ENCODE results near the gene DIAPH1. TPM values are rescaled to one million over a fixed set of nuclear protein-coding genes. Genes with fewer than 3 reads are reported as not detected.
A peak's percentile ranks its signal among the peaks of the same experiment; 100 is the strongest.

Gene DIAPH1
- total RNA-seq, 1 donor from 2014 or later: 149 TPM

- H3K36me3 Mint-ChIP-seq (ENCODE audit: low read depth, unreplicated experiment): peaks cover 45% of the 10 kb centered on the region
- no peaks in the 10 kb centered on the region for H3K9me3 Mint-ChIP-seq (ENCODE audit: unreplicated experiment)
- no peak for TF ChIP-seq CTCF (IDR thresholded peaks at IDR 0.05; ENCODE audit: unreplicated experiment)
- H3K27me3 Mint-ChIP-seq (ENCODE audit: unreplicated experiment): peaks cover 9% of the 10 kb centered on the region
- peak within 1 kb of the TSS; percentile 76 for H3K4me3 Mint-ChIP-seq (ENCODE audit: unreplicated experiment)
- DNase-seq (ENCODE audit: low spot score): peak; percentile 64
- H3K4me1 Mint-ChIP-seq (ENCODE audit: unreplicated experiment): peaks cover 44% of the 10 kb centered on the region
- H3K27ac Mint-ChIP-seq (ENCODE audit: unreplicated experiment): peak within 1 kb of the TSS; percentile 76
These were observed 134.0 kb downstream of the DIAPH1 start, which contains the start of gene PCDHGC4 for GRCh38 chr5:141484641-141485311. Gene PCDHGC4, plus strand, starts transcription at chr5:141485030. Its CDS starts 144 bp downstream, at chr5:141485174.

- TF ChIP-seq CTCF (IDR thresholded peaks at IDR 0.05; ENCODE audit: unreplicated experiment): no peak
- H3K9me3 Mint-ChIP-seq (ENCODE audit: unreplicated experiment): no peaks in the 10 kb centered on the region
- no peak for DNase-seq (ENCODE audit: low spot score)
- peak overlapping the region; percentile 76 for H3K4me3 Mint-ChIP-seq (ENCODE audit: unreplicated experiment)
- H3K27ac Mint-ChIP-seq (ENCODE audit: unreplicated experiment): peak overlapping the region; percentile 76
- H3K36me3 Mint-ChIP-seq (ENCODE audit: low read depth, unreplicated experiment): peaks cover 42% of the 10 kb centered on the region
- peaks cover 44% of the 10 kb centered on the region for H3K4me1 Mint-ChIP-seq (ENCODE audit: unreplicated experiment)
- peaks cover 9% of the 10 kb centered on the region for H3K27me3 Mint-ChIP-seq (ENCODE audit: unreplicated experiment)
These were observed 134.5 kb downstream of the DIAPH1 start for GRCh38 chr5:141484310-141484640.

- peaks cover 9% of the 10 kb centered on the region for H3K27me3 Mint-ChIP-seq (ENCODE audit: unreplicated experiment)
- H3K9me3 Mint-ChIP-seq (ENCODE audit: unreplicated experiment): no peaks in the 10 kb centered on the region
- peak overlapping the region; percentile 76 for H3K27ac Mint-ChIP-seq (ENCODE audit: unreplicated experiment)
- H3K36me3 Mint-ChIP-seq (ENCODE audit: low read depth, unreplicated experiment): peaks cover 40% of the 10 kb centered on the region
- DNase-seq (ENCODE audit: low spot score): no peak
- H3K4me1 Mint-ChIP-seq (ENCODE audit: unreplicated experiment): peaks cover 44% of the 10 kb centered on the region
- peak overlapping the region; percentile 76 for H3K4me3 Mint-ChIP-seq (ENCODE audit: unreplicated experiment)
- TF ChIP-seq CTCF (IDR thresholded peaks at IDR 0.05; ENCODE audit: unreplicated experiment): no peak
These were observed 134.9 kb downstream of the DIAPH1 start for GRCh38 chr5:141483902-141484301.

GRCh38 chr5:141479776-141480175 lies 139.0 kb downstream of the DIAPH1 start:
- DNase-seq (ENCODE audit: low spot score): no peak
- no peaks in the 10 kb centered on the region for H3K9me3 Mint-ChIP-seq (ENCODE audit: unreplicated experiment)
- H3K27ac Mint-ChIP-seq (ENCODE audit: unreplicated experiment): no peak overlapping the region
- H3K36me3 Mint-ChIP-seq (ENCODE audit: low read depth, unreplicated experiment): peaks cover 32% of the 10 kb centered on the region
- no peak for TF ChIP-seq CTCF (IDR thresholded peaks at IDR 0.05; ENCODE audit: unreplicated experiment)
- peaks cover 49% of the 10 kb centered on the region for H3K4me1 Mint-ChIP-seq (ENCODE audit: unreplicated experiment)
- peaks cover 6% of the 10 kb centered on the region for H3K27me3 Mint-ChIP-seq (ENCODE audit: unreplicated experiment)
- no peak overlapping the region for H3K4me3 Mint-ChIP-seq (ENCODE audit: unreplicated experiment)

GRCh38 chr5:141478321-141478945 lies 140.4 kb downstream of the DIAPH1 start:
- H3K4me1 Mint-ChIP-seq (ENCODE audit: unreplicated experiment): peaks cover 37% of the 10 kb centered on the region
- H3K27me3 Mint-ChIP-seq (ENCODE audit: unreplicated experiment): peaks cover 5% of the 10 kb centered on the region
- peak; percentile 20 for TF ChIP-seq CTCF (IDR thresholded peaks at IDR 0.05; ENCODE audit: unreplicated experiment)
- H3K9me3 Mint-ChIP-seq (ENCODE audit: unreplicated experiment): no peaks in the 10 kb centered on the region
- no peak overlapping the region for H3K27ac Mint-ChIP-seq (ENCODE audit: unreplicated experiment)
- no peak overlapping the region for H3K4me3 Mint-ChIP-seq (ENCODE audit: unreplicated experiment)
- peaks cover 32% of the 10 kb centered on the region for H3K36me3 Mint-ChIP-seq (ENCODE audit: low read depth, unreplicated experiment)
- DNase-seq (ENCODE audit: low spot score): no peak
